A673 (cell line): ENCODE measurements around the gene KLF11. TPM values are rescaled to one million over a fixed set of nuclear protein-coding genes. Genes with fewer than 3 reads are reported as not detected.

Source experiments
- BruUV-seq: library from RNA; stranded (reverse); fragments of 400-500 nt; replicated peaks from 2 replicates; lab custom pipeline; 2021; lab: Mats Ljungman, UMichigan
- CTCF ChIA-PET: fragments of 300-600 bp; sonication (Branson Sonifier 250); formaldehyde crosslinking; loops from one replicate; lab custom pipeline; 2022; ENCODE audit warnings: antibody characterized with exemption; lab: Charles Lee
- POLR2A ChIA-PET: fragments of 300-600 bp; sonication (Branson Sonifier 250); formaldehyde crosslinking; loops from one replicate; lab custom pipeline; 2022; ENCODE audit warnings: antibody characterized with exemption; ENCODE audit not compliant: low non-redundant PET; lab: Charles Lee
- DNase-seq: peaks from one replicate; pipeline ENCODE4 v3.0.0-alpha.2; 2015; ENCODE audit warnings: low spot score
- H3K27ac ChIP-seq: fragments of 200-600 bp; sonication (generic); 2 replicates; pipeline ENCODE4 v1.5.1; 2016; ENCODE audit warnings: mixed run types, low read depth, mild to moderate bottlenecking, mixed read lengths, antibody characterized with exemption, low read length; ENCODE audit not compliant: poor library complexity, severe bottlenecking
- H3K27me3 ChIP-seq: fragments of 200-600 bp; sonication (generic); replicated peaks from 2 replicates; pipeline ENCODE4 v1.6.1; 2017; ENCODE audit warnings: mixed run types, low read depth, mild to moderate bottlenecking, mixed read lengths, antibody characterized with exemption, low read length; ENCODE audit not compliant: insufficient read depth, poor library complexity
- H3K36me3 ChIP-seq: fragments of 200-600 bp; sonication (generic); 2 replicates; pipeline ENCODE4 v1.6.1; 2016; ENCODE audit warnings: mixed run types, mild to moderate bottlenecking, mixed read lengths, antibody characterized with exemption, low read length; ENCODE audit not compliant: insufficient read depth, poor library complexity, severe bottlenecking
- H3K4me1 ChIP-seq: fragments of 200-600 bp; sonication (generic); 2 replicates; pipeline ENCODE4 v1.6.1; 2017; ENCODE audit warnings: mixed run types, mild to moderate bottlenecking, mixed read lengths, antibody characterized with exemption, low read length; ENCODE audit not compliant: insufficient read depth, poor library complexity, severe bottlenecking
- H3K4me3 ChIP-seq: fragments of 200-600 bp; sonication (generic); 2 replicates; pipeline ENCODE4 v1.5.1; 2016; ENCODE audit warnings: low read depth, mixed run types, mild to moderate bottlenecking, mixed read lengths, low read length; ENCODE audit not compliant: poor library complexity, severe bottlenecking
- H3K9me3 ChIP-seq: fragments of 200-600 bp; sonication (generic); 2 replicates; pipeline ENCODE4 v1.6.1; 2016; ENCODE audit warnings: mixed run types, low read depth, mild to moderate bottlenecking, mixed read lengths, antibody characterized with exemption, low read length; ENCODE audit not compliant: poor library complexity, severe bottlenecking
- CTCF ChIP-seq: fragments of 300-800, 200-600 bp; sonication (generic); conservative IDR thresholded peaks from 2 replicates; pipeline ENCODE4 v1.5.1; 2017; ENCODE audit warnings: low read depth, mild to moderate bottlenecking, antibody characterized with exemption, low read length, moderate library complexity, mixed read lengths
- EZH2 ChIP-seq: fragments of 200-600 bp; sonication (generic); IDR thresholded peaks from 2 replicates; pipeline ENCODE4 v1.6.1; 2017; ENCODE audit warnings: borderline replicate concordance, low read depth, mild to moderate bottlenecking, mixed read lengths, antibody characterized with exemption, low read length; ENCODE audit not compliant: poor library complexity, severe bottlenecking
- intact Hi-C: fragments of 100-400 bp; cut with micrococcal nuclease; formaldehyde crosslinking; loops from one replicate; pipeline ENCODE4 v1.10.0; 2022; ENCODE audit not compliant: unreplicated experiment
- total RNA-seq: library from RNA; stranded (reverse); gene quantifications from 2 replicates; pipeline ENCODE4 v1.2.3, GENCODE V29; 2021

The KLF11 gene
- total RNA-seq, 1 experiment from 2014 or later, result 3.0 TPM

GRCh38 chr2:10057231-10058107 is 14.1 kb downstream of the KLF11 start:
- ChIA-PET POLR2A (interaction anchor here (0.6 kb wide), 1 partner anchor 288 kb away, joined by 3 read pairs; no protein-coding TSS in a partner anchor), CTCF (no interaction called here)
- Histone ChIP-seq H3K27ac (no peak overlapping the region), H3K9me3 (no peaks in the 10 kb centered on the region), H3K4me1 (no peaks in the 10 kb centered on the region), H3K4me3 (peak overlapping the region; percentile 2), H3K36me3 (no peaks in the 10 kb centered on the region), H3K27me3 (no peaks in the 10 kb centered on the region)
- intact Hi-C loops, result no loop called here
- no peak for DNase-seq
- BruUV-seq, result no TSS peak
- TF ChIP-seq CTCF, result no peak
- TF ChIP-seq EZH2, result no peak

GRCh38 chr2:10058251-10059015 is 15.1 kb downstream of the KLF11 start:
- Histone ChIP-seq H3K4me1 (no peaks in the 10 kb centered on the region), H3K36me3 (no peaks in the 10 kb centered on the region), H3K4me3 (no peak overlapping the region), H3K27me3 (no peaks in the 10 kb centered on the region), H3K27ac (no peak overlapping the region), H3K9me3 (no peaks in the 10 kb centered on the region)
- DNase-seq, result no peak
- intact Hi-C loops, result no loop called here
- CTCF ChIA-PET, result no interaction called here
- no peak for TF ChIP-seq CTCF
- TF ChIP-seq EZH2, result no peak
- BruUV-seq, result no TSS peak
- POLR2A ChIA-PET, result no interaction called here

- Histone ChIP-seq H3K27ac (no peak overlapping the region), H3K4me1 (no peaks in the 10 kb centered on the region), H3K36me3 (no peaks in the 10 kb centered on the region), H3K27me3 (no peaks in the 10 kb centered on the region), H3K9me3 (no peaks in the 10 kb centered on the region), H3K4me3 (no peak overlapping the region)
- BruUV-seq, result no TSS peak
- CTCF ChIA-PET, result interaction anchor here (0.7 kb wide), 1 partner anchor 15 kb away, joined by 3 read pairs; no protein-coding TSS in a partner anchor
- DNase-seq, result no peak
- TF ChIP-seq EZH2 (no peak), CTCF (no peak)
- POLR2A ChIA-PET, result no interaction called here
- intact Hi-C loops, result no loop called here
Observed at GRCh38 chr2:10059016-10059351, 15.6 kb downstream of the KLF11 start.
